Measurements from ENCODE around the gene PUS1. TPM values are rescaled to one million over a fixed set of nuclear protein-coding genes. Genes with fewer than 3 reads are reported as not detected.

Gene PUS1
- total and polyA plus RNA-seq, 9 of the 15 experiments (the other 6 are each of a cell fraction or from before 2014, with no cell fraction given), result 1.9 to 90.8 (median 30.0) TPM

- intact Hi-C loops (cut with micrococcal nuclease) (no loop called here), in situ Hi-C loops (cut with MboI) (no loop called here)
- Histone ChIP-seq H3K79me2 (ENCODE audit: control insufficient read depth, insufficient read depth, low read length) (peaks cover 16% of the 10 kb centered on the region), H3K9me1 (ENCODE audit: control insufficient read depth, insufficient read depth, low read length) (no peaks in the 10 kb centered on the region), H3K36me3 (ENCODE audit: control insufficient read depth, insufficient read depth, low read length) (peaks cover 8% of the 10 kb centered on the region; the same call in 1 of the 3 replicates), H3K4me2 (ENCODE audit: insufficient read depth, low read length) (peak overlapping the region; percentile 75), H3K27me3 (ENCODE audit: control insufficient read depth in 2 of 2, insufficient read depth in 2 of 2, low read length in 2 of 2) (no peaks in the 10 kb centered on the region), H3K27ac (ENCODE audit: extremely low read depth, low read depth, low read length) (peak overlapping the region; percentile 86), H3K9ac (ENCODE audit: insufficient read depth in 1 of 2, low read depth in 2 of 2, low read length in 2 of 2) (peak overlapping the region; percentile 78 to 90), H3K4me3 (peak overlapping the region; percentile 53), H3K9me3 (replicated peaks; ENCODE audit: control insufficient read depth, insufficient read depth, low read depth, low read length) (no peaks in the 10 kb centered on the region), H2AFZ (ENCODE audit: low read depth, low read length) (no peak overlapping the region; the same call in 1 of the 2 replicates), H4K20me1 (replicated peaks; ENCODE audit: control insufficient read depth, insufficient read depth, low read length) (peaks cover under 1% of the 10 kb centered on the region; the same call in 1 of the 2 replicates), H3K4me1 (replicated peaks in 1 of 2; ENCODE audit: control insufficient read depth in 2 of 2, insufficient read depth in 2 of 2, low read length in 2 of 2) (peaks cover 4 to 47% of the 10 kb centered on the region in 2 experiments; a peak in 4 of 5 replicates)
- no peak for DNase-seq (ENCODE audit: extremely low read depth in 1 of 4, low spot score in 3 of 4)
- ChIA-PET POLR2A (interaction anchor here (0.6 to 1.5 kb wide), 7 partner anchors 11 to 421 kb away, joined by 3 to 6 read pairs (median 3); no protein-coding TSS in a partner anchor), CTCF (ENCODE audit: low intra/inter-chr PET ratio) (no interaction called here)
- no peak for ATAC-seq
- no TSS peak for BruUV-seq (replicated peaks)
- 89% methylated on average over 14 of the region's 14 CpGs for WGBS (ENCODE audit: insufficient coverage, low coverage, missing lambda C conversion rate)
- FAIRE-seq, result no peak
- TF ChIP-seq TCF15 (CRISPR knock-in tag; IDR thresholded peaks at IDR 0.05) (no peak), JUN (IDR thresholded peaks at IDR 0.05; ENCODE audit: borderline replicate concordance, low read depth, low read length) (no peak), JUN (CRISPR knock-in tag; IDR thresholded peaks at IDR 0.05; ENCODE audit: borderline replicate concordance) (no peak), PHF8 (IDR thresholded peaks at IDR 0.05; ENCODE audit: borderline replicate concordance, low read length) (no peak), ZNF740 (CRISPR knock-in tag; IDR thresholded peaks at IDR 0.05) (peak; percentile 6; the same call in 1 of the 2 replicates), ZNF740 (tag; IDR thresholded peaks at IDR 0.05) (no peak), THAP12 (CRISPR knock-in tag; IDR thresholded peaks at IDR 0.05) (no peak), TEAD4 (IDR thresholded peaks at IDR 0.05; ENCODE audit: low read length) (no peak), TEAD4 (CRISPR knock-in tag; IDR thresholded peaks at IDR 0.05; ENCODE audit: borderline replicate concordance) (0 out of 2 replicates have a peak, but pooled peaks have one; percentile 33), FOXJ3 (CRISPR knock-in tag; IDR thresholded peaks at IDR 0.05) (no peak), ARID3B (CRISPR knock-in tag; IDR thresholded peaks at IDR 0.05; ENCODE audit: borderline replicate concordance) (no peak), CBX2 (IDR thresholded peaks at IDR 0.05; ENCODE audit: insufficient read depth, low read length, poor library complexity, severe bottlenecking) (no peak)
Observed at GRCh38 chr12:131896811-131897270, 32.2 kb upstream of the PUS1 start.
